ENCODE measurements around the gene USP7.

DNA sequence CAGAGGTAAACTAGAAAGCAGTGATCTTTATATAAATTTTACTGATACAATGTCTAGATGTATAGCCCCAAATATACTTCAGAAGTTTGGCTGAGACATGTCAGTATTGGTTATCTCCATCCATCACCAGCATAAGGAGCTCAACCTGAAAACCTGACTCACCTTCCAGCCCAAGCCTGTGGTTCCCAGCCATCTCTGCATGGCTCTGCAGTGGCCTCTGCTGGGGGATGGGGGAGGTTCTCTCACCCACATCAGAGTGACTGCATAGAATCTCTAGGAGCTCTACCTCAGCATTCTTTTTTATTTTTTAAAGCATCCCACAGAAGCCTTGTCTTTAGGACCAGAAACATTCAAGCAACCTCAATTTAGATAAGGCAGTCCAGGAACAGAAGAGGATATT is 27.3 kb downstream of the USP7 start:
- TF ChIP-seq, protein P1, sequence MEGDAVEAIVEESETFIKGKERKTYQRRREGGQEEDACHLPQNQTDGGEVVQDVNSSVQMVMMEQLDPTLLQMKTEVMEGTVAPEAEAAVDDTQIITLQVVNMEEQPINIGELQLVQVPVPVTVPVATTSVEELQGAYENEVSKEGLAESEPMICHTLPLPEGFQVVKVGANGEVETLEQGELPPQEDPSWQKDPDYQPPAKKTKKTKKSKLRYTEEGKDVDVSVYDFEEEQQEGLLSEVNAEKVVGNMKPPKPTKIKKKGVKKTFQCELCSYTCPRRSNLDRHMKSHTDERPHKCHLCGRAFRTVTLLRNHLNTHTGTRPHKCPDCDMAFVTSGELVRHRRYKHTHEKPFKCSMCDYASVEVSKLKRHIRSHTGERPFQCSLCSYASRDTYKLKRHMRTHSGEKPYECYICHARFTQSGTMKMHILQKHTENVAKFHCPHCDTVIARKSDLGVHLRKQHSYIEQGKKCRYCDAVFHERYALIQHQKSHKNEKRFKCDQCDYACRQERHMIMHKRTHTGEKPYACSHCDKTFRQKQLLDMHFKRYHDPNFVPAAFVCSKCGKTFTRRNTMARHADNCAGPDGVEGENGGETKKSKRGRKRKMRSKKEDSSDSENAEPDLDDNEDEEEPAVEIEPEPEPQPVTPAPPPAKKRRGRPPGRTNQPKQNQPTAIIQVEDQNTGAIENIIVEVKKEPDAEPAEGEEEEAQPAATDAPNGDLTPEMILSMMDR (IDR thresholded peaks at IDR 0.05) = peak in 3 of 6 experiments; percentile 19 to 27 (median 21)
- TF ChIP-seq POLR2A (IDR thresholded peaks at IDR 0.05) (no peak), POLR2AphosphoS5 (IDR thresholded peaks at IDR 0.05) (no peak)

Measured in upper lobe of left lung (tissue), 4 donors.